HepG2 (cell line): ENCODE results near the gene SRP14. TPM values are rescaled to one million over a fixed set of nuclear protein-coding genes. Genes with fewer than 3 reads are reported as not detected.

ENCODE experiments used
- ATAC-seq: fragments of 200-7000 bp; cut with Tn5 transposase; 3 replicates; pipeline ENCODE4 v1.9.1; 2020; ENCODE audit warnings: mild to moderate bottlenecking, moderate library complexity
- BruUV-seq: library from RNA; stranded (reverse); fragments of 400-500 nt; replicated peaks from 2 replicates; lab custom pipeline; 2021; lab: Mats Ljungman, UMichigan
- CTCF ChIA-PET: fragments of 300-600 bp; formaldehyde crosslinking; extraction: SDS; loops from one replicate; lab custom pipeline; 2021; ENCODE audit warnings: low total read pairs, inconsistent platforms, low intra/inter-chr PET ratio; lab: Yijun Ruan, JAX
- POLR2A ChIA-PET: fragments of 350-600 bp; sonication (Branson Sonifier 250); formaldehyde crosslinking; loops from one replicate; lab custom pipeline; 2020; ENCODE audit warnings: antibody characterized with exemption, inconsistent platforms; lab: Yijun Ruan, JAX
- DNase-seq: peaks from one replicate; pipeline ENCODE4 v3.0.0-alpha.2; 2015; ENCODE audit warnings: low spot score
- FAIRE-seq: peaks from 3 replicates; lab custom pipeline; 2011; peaks lifted over from hg19 to GRCh38; lab: Jason Lieb, UNC
- H2AFZ ChIP-seq: one replicate; pipeline ENCODE4 v1.6.1; 2011; ENCODE audit warnings: low read length, inconsistent platforms
- H3K27ac ChIP-seq: fragments of 300-600 bp; 3 replicates; pipeline ENCODE4 v1.8.0; 2011; ENCODE audit warnings: mixed run types, mild to moderate bottlenecking, mixed read lengths, low read length, inconsistent platforms; ENCODE audit not compliant: insufficient read depth; ENCODE audit errors: extremely low read length
- H3K27me3 ChIP-seq, 2 experiments: fragments of 200-600 bp in 1 of 2; 2 replicates in 1 of 2; 3 replicates in 1 of 2; pipeline versions ENCODE4 v1.6.0 to v1.8.0; 2011; ENCODE audit warnings: low read length in 2 of 2, mild to moderate bottlenecking in 2 of 2, moderate library complexity in 2 of 2, inconsistent platforms in 1 of 2; ENCODE audit not compliant: insufficient read depth in 2 of 2, control insufficient read depth in 1 of 2
- H3K36me3 ChIP-seq, 2 experiments: fragments of 200-600 bp in 1 of 2; replicated peaks in 1 of 2; 2 replicates in 1 of 2; 3 replicates in 1 of 2; pipeline versions ENCODE4 v1.5.1 to v1.8.0; 2011; ENCODE audit warnings: low read length in 2 of 2, inconsistent platforms in 1 of 2; ENCODE audit not compliant: insufficient read depth in 2 of 2, control insufficient read depth in 1 of 2
- H3K4me1 ChIP-seq: 2 replicates; pipeline ENCODE4 v1.5.1; 2012; ENCODE audit warnings: low read length, inconsistent platforms; ENCODE audit not compliant: insufficient read depth
- H3K4me2 ChIP-seq: 2 replicates; pipeline ENCODE4 v1.6.0; 2011; ENCODE audit warnings: low read depth, low read length, inconsistent platforms
- H3K4me3 ChIP-seq, 3 experiments: fragments of 200-600 bp in 1 of 3; sonication (generic), shearing (Covaris generic) in 1 of 3; replicated peaks in 1 of 3; 2 replicates each; pipeline ENCODE4 v1.5.1; 2011 to 2016; ENCODE audit warnings: low read length in 3 of 3, inconsistent platforms in 2 of 3, low read depth in 2 of 3, mild to moderate bottlenecking in 2 of 3, control low read depth in 1 of 3, mixed read lengths in 1 of 3; ENCODE audit not compliant: insufficient read depth in 1 of 3
- H3K79me2 ChIP-seq: one replicate; pipeline ENCODE4 v1.6.1; 2011; ENCODE audit warnings: low read length, inconsistent platforms; ENCODE audit not compliant: insufficient read depth
- H3K9ac ChIP-seq: 2 replicates; pipeline ENCODE4 v1.6.0; 2011; ENCODE audit warnings: mild to moderate bottlenecking, low read depth, low read length, inconsistent platforms; ENCODE audit not compliant: insufficient read depth
- H3K9me3 ChIP-seq: 2 replicates; pipeline ENCODE4 v1.5.1; 2012; ENCODE audit warnings: mild to moderate bottlenecking, low read length
- H4K20me1 ChIP-seq: 2 replicates; pipeline ENCODE4 v1.6.0; 2011; ENCODE audit warnings: inconsistent platforms, mild to moderate bottlenecking, low read length, moderate library complexity; ENCODE audit not compliant: insufficient read depth
- GLMP ChIP-seq: sonication (generic); formaldehyde crosslinking; IDR thresholded peaks from 2 replicates; pipeline ENCODE4 v1.9.0; 2021; ENCODE audit warnings: missing genetic modification reagents, mild to moderate bottlenecking, borderline replicate concordance
- SRSF1 ChIP-seq: fragments of 200-400 bp; formaldehyde crosslinking; optimal IDR thresholded peaks from 2 replicates; pipeline ENCODE3; 2017; ENCODE audit warnings: mild to moderate bottlenecking, low read depth, low read length, moderate library complexity
- TBX3 ChIP-seq: fragments of 450-650 bp; IDR thresholded peaks from 2 replicates; pipeline ENCODE4 v1.6.1; 2017; ENCODE audit warnings: antibody characterized with exemption, mild to moderate bottlenecking, inconsistent platforms, borderline replicate concordance
- XRCC5 ChIP-seq: fragments of 200-400 bp; formaldehyde crosslinking; optimal IDR thresholded peaks from 2 replicates; pipeline ENCODE3; 2017; ENCODE audit warnings: mild to moderate bottlenecking, low read length
- ZBTB37 ChIP-seq: sonication (generic); formaldehyde crosslinking; IDR thresholded peaks from 2 replicates; pipeline ENCODE4 v1.4.0; 2020; ENCODE audit warnings: mild to moderate bottlenecking, missing genetic modification reagents
- ZBTB39 ChIP-seq: sonication (generic); formaldehyde crosslinking; IDR thresholded peaks from 2 replicates; pipeline ENCODE4 v1.5.0; 2020; ENCODE audit warnings: missing genetic modification reagents
- ZNF136 ChIP-seq: sonication (generic); formaldehyde crosslinking; IDR thresholded peaks from 2 replicates; pipeline ENCODE4 v1.8.1; 2022; ENCODE audit warnings: low read depth, mild to moderate bottlenecking, moderate library complexity, missing genetic modification reagents
- ZNF468 ChIP-seq: sonication (generic); formaldehyde crosslinking; IDR thresholded peaks from 2 replicates; pipeline ENCODE4 v1.8.0; 2022; ENCODE audit warnings: mild to moderate bottlenecking, moderate library complexity, missing genetic modification reagents
- WGBS: methylation state at CpG from one replicate; pipeline ENCODE4 v1.1.6; 2017; ENCODE audit warnings: low lambda C conversion rate; 5-methylcytosine and 5-hydroxymethylcytosine counted together
- in situ Hi-C: cut with HindIII; loops from 2 replicates; pipeline ENCODE4 v1.10.0; 2017; ENCODE audit warnings: low pct_unique_long_range_greater_than_20kb; ENCODE audit not compliant: extremely low pct_ligation_motif_present
- intact Hi-C: fragments of 100-400 bp; cut with micrococcal nuclease; formaldehyde crosslinking; loops from one replicate; pipeline ENCODE4 v1.10.0; 2022; ENCODE audit not compliant: unreplicated experiment
- polyA plus RNA-seq, 8 experiments: library from polyadenylated mRNA; depleted of rRNA in 3 of 8; stranded (reverse) in 7 of 8; unstranded in 1 of 8; fragments of >200 nt; fragmentation: Illumina TruSeq in 4 of 8; extraction: Trizol in 4 of 8; gene quantifications; 2 replicates each; pipeline versions ENCODE4 v1.2.1 to v1.2.3, GENCODE V29; 2011 to 2016; ENCODE audit warnings: low read depth in 4 of 8, missing spikeins in 1 of 8, mixed read lengths in 1 of 8; ENCODE audit not compliant: insufficient read depth in 1 of 8
- total RNA-seq, 5 experiments: library from RNA; depleted of rRNA; stranded (reverse); fragments of >200 nt; fragmentation: Illumina TruSeq; extraction: Trizol; gene quantifications; 2 replicates each; pipeline ENCODE4 v1.2.3, GENCODE V29; 2016; ENCODE audit warnings: low read depth in 1 of 5
- TF ChIP-seq, protein P1 (sequence below): sonication (generic); formaldehyde crosslinking; IDR thresholded peaks from 2 replicates; pipeline ENCODE4 v1.8.0; 2022; ENCODE audit warnings: mild to moderate bottlenecking, missing genetic modification reagents

The SRP14 gene
- total and polyA plus RNA-seq, 2 of the 13 experiments (the other 11 are each of a cell fraction or from before 2014, with no cell fraction given), result 208 to 356 TPM

DNA sequence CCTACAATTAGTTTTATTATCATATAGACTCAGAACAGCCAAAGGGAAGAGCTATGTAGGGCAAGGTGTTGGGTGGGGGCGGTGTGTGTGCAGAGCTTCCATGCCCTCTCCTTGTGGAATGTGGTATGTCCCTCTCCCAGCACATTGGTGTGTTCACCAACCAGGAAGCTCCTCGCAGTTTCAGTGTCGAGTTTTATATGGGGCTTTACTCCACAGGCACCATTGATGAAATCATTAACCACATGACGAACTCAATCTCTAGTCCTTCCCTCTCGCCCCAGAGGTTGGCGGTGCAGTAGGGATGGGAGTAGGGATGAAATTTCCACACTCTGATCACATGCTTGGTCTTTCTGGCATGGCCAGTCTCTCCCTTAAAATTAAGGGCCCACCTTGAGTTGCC, 13.6 kb upstream of the SRP14 start:
- no peaks in the 10 kb centered on the region for H3K9me3 ChIP-seq
- H3K9ac ChIP-seq, result no peak overlapping the region
- H3K4me3 ChIP-seq, result no peak overlapping the region
- DNase-seq, result no peak
- 83% methylated on average over 6 of the region's 6 CpGs for WGBS
- POLR2A ChIA-PET, result interaction anchor here (1.3 to 2.3 kb wide), 2 partner anchors 29 to 55 kb away, joined by 3 to 7 read pairs; no protein-coding TSS in a partner anchor
- no peaks in the 10 kb centered on the region for H3K27me3 ChIP-seq
- no peak overlapping the region for H3K4me2 ChIP-seq
- no peaks in the 10 kb centered on the region for H3K79me2 ChIP-seq
- peaks cover 0 to 2% of the 10 kb centered on the region in 2 experiments; a peak in 1 of 5 replicates for H3K36me3 ChIP-seq
- H3K4me1 ChIP-seq, result peaks cover 21% of the 10 kb centered on the region
- no peak overlapping the region for H2AFZ ChIP-seq
- no peak for TF ChIP-seq ZNF136
- TF ChIP-seq, all 625 proteins: peak for 0
- H3K27ac ChIP-seq, result no peak overlapping the region
- CTCF ChIA-PET, result no interaction called here
- ATAC-seq (no peak), FAIRE-seq (no peak)
- no TSS peak for BruUV-seq
- intact Hi-C loops (no loop called here), in situ Hi-C loops (no loop called here)
- H4K20me1 ChIP-seq, result no peaks in the 10 kb centered on the region

DNA sequence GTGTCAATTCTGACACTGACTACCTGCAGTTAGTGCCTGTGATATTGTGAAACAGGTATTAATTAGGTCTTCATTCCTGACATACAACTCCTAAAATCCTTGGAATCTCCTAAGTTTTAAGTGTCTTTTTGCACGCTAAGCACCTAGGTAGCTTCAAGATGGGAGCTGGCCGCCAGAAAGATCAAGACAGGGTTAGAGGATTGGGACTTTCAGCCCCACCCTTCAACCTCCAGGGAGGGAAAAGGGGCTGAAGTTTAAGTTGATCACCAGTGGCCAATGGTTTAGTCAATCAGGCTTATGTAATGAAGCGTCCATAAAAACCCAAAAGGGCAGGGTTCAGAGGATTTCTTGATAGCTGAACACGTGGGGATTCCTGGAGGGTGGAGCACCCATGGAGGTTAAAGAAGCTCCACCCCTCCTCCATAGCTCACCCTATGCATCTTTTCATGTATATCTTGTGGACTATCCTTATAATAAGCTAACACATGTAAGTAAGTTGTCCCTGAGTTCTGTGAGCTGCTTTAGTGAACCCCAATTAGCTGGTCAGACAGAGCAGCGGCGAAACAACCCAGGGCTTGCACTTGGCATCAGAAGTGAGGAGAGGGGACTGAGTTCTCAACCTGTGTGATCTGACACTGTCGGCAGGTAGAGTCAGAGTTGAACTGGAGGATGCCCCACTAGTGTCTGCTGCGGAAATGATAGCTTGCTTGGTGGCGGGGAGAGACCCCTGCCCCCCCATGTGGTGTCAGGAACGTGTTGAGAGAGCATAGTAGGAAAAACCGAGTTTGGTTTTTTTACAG, 12.8 kb upstream of the SRP14 start:
- intact Hi-C loops, result no loop called here
- POLR2A ChIA-PET, result interaction anchor here (0.8 to 1.3 kb wide), 4 partner anchors 8 to 56 kb away, joined by 3 to 5 read pairs (median 3); no protein-coding TSS in a partner anchor
- H2AFZ ChIP-seq, result no peak overlapping the region
- 0 out of 2 replicates have a peak, but pooled peaks have one; percentile 29 for TF ChIP-seq ZBTB39
- no peak for TF ChIP-seq SRSF1
- TF ChIP-seq ZNF468, result no peak
- TF ChIP-seq ZBTB37 (CRISPR knock-in tag), result no peak
- TF ChIP-seq, protein P1, sequence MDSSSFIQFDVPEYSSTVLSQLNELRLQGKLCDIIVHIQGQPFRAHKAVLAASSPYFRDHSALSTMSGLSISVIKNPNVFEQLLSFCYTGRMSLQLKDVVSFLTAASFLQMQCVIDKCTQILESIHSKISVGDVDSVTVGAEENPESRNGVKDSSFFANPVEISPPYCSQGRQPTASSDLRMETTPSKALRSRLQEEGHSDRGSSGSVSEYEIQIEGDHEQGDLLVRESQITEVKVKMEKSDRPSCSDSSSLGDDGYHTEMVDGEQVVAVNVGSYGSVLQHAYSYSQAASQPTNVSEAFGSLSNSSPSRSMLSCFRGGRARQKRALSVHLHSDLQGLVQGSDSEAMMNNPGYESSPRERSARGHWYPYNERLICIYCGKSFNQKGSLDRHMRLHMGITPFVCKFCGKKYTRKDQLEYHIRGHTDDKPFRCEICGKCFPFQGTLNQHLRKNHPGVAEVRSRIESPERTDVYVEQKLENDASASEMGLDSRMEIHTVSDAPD (CRISPR knock-in tag), result no peak
- no peak for TF ChIP-seq TBX3
- TF ChIP-seq GLMP (CRISPR knock-in tag), result no peak
- no peak for TF ChIP-seq XRCC5

More for the DNA sequence above, 12.8 kb upstream of the SRP14 start:
- Histone ChIP-seq H3K27me3 (no peaks in the 10 kb centered on the region), H3K4me2 (no peak overlapping the region), H3K4me3 (no peak overlapping the region), H3K79me2 (no peaks in the 10 kb centered on the region), H3K9me3 (no peaks in the 10 kb centered on the region), H3K4me1 (peaks cover 29% of the 10 kb centered on the region), H4K20me1 (no peaks in the 10 kb centered on the region), H3K36me3 (peaks cover 0 to 2% of the 10 kb centered on the region in 2 experiments; a peak in 1 of 5 replicates), H3K9ac (no peak overlapping the region), H3K27ac (no peak overlapping the region)
- in situ Hi-C loops, result no loop called here
- DNase-seq (no peak), FAIRE-seq (no peak), ATAC-seq (no peak)
- 72% methylated on average over 11 of the region's 11 CpGs for WGBS
- no TSS peak for BruUV-seq
- CTCF ChIA-PET, result no interaction called here
